Nephron progenitor cell (in vitro differentiated cells): Measurements from ENCODE around the gene NKD1.

Experiments
- DNase-seq: peaks from one replicate; pipeline ENCODE4 v3.0.0; 2021
- H3K27ac Mint-ChIP-seq: 2 replicates; pipeline ENCODE4 v1.8.0; 2021; ENCODE audit warnings: mild to moderate bottlenecking, moderate library complexity, mixed read lengths
- H3K27me3 Mint-ChIP-seq: 2 replicates; pipeline ENCODE4 v1.8.0; 2021; ENCODE audit warnings: mild to moderate bottlenecking, low read depth, mixed read lengths; ENCODE audit not compliant: poor library complexity
- H3K36me3 Mint-ChIP-seq: 2 replicates; pipeline ENCODE4 v1.8.0; 2021; ENCODE audit warnings: low read depth, mixed read lengths
- H3K4me1 Mint-ChIP-seq: 2 replicates; pipeline ENCODE4 v1.8.0; 2021; ENCODE audit warnings: mixed read lengths
- H3K4me3 Mint-ChIP-seq: 2 replicates; pipeline ENCODE4 v1.8.0; 2021; ENCODE audit warnings: mild to moderate bottlenecking, moderate library complexity, mixed read lengths
- H3K9me3 Mint-ChIP-seq: 2 replicates; pipeline ENCODE4 v1.8.0; 2021; ENCODE audit warnings: mild to moderate bottlenecking, moderate library complexity, mixed read lengths
- CTCF ChIP-seq: fragments of 200-600 bp; sonication (generic); IDR thresholded peaks from 2 replicates; pipeline ENCODE4 v1.5.0; 2021; ENCODE audit warnings: antibody characterized with exemption

NKD1 gene

GRCh38 chr16:50522324-50522723 lies 25.9 kb upstream of the NKD1 start:
- H3K9me3 Mint-ChIP-seq: peaks cover 17% of the 10 kb centered on the region
- no peak for DNase-seq
- H3K4me1 Mint-ChIP-seq: peaks cover 40% of the 10 kb centered on the region
- peaks cover under 1% of the 10 kb centered on the region for H3K36me3 Mint-ChIP-seq
- no peak overlapping the region for H3K27ac Mint-ChIP-seq
- no peaks in the 10 kb centered on the region for H3K27me3 Mint-ChIP-seq
- no peak for TF ChIP-seq CTCF
- H3K4me3 Mint-ChIP-seq: no peak overlapping the region

DNA sequence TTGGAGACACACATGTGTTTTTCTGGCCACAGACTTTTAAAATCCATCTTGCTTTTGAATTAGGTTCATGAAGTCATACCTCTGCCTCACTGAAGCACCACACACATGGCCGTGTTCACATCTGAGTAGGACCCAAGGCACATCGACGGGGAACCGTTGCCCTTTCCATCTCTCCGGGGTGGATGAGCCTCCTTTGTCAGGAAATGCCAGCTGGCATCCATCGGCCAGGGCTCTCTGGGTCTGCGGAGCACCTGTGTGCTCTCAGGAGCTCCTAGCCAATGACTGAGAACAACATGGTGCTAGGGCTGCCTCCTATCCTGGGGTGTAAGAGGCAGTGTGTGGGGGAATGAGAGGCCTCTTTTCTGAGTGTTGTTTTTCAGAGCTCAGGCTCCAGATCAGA lies 24.5 kb upstream of the NKD1 start:
- no peak for TF ChIP-seq CTCF

GRCh38 chr16:50525262-50525661 lies 22.9 kb upstream of the NKD1 start:
- H3K27ac Mint-ChIP-seq: no peak overlapping the region
- no peaks in the 10 kb centered on the region for H3K27me3 Mint-ChIP-seq
- TF ChIP-seq CTCF: no peak
- no peak overlapping the region for H3K4me3 Mint-ChIP-seq
- DNase-seq: no peak
- H3K36me3 Mint-ChIP-seq: peaks cover 19% of the 10 kb centered on the region
- peaks cover 22% of the 10 kb centered on the region for H3K9me3 Mint-ChIP-seq
- H3K4me1 Mint-ChIP-seq: peaks cover 27% of the 10 kb centered on the region

More for the DNA sequence above, 24.5 kb upstream of the NKD1 start:
- DNase-seq: no peak
- H3K4me3 Mint-ChIP-seq: no peak overlapping the region
- peaks cover 6% of the 10 kb centered on the region for H3K36me3 Mint-ChIP-seq
- H3K9me3 Mint-ChIP-seq: peaks cover 10% of the 10 kb centered on the region
- H3K27ac Mint-ChIP-seq: no peak overlapping the region
- H3K4me1 Mint-ChIP-seq: peaks cover 33% of the 10 kb centered on the region
- no peaks in the 10 kb centered on the region for H3K27me3 Mint-ChIP-seq

DNA sequence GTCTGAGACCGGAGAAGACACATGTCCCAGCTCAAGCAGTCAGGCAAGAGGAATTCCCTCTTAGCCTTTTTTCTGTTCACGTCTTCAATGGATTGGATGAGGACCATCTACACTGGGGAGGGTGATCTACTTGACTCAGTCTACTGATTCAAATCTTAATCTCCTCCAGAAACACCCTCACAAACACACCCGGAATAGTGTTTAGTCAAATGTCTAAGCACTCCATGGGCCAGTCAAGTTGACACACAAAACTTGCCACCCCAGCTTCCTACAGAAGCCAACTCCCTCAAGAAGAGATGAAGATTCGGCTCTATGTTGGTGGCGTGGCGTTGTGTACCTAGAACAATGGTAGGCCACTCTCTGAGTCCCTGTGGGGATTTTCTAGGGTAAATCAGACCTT lies 22.5 kb upstream of the NKD1 start:
- no peak overlapping the region for H3K27ac Mint-ChIP-seq
- H3K9me3 Mint-ChIP-seq: peaks cover 25% of the 10 kb centered on the region
- H3K4me1 Mint-ChIP-seq: peaks cover 27% of the 10 kb centered on the region
- DNase-seq: no peak
- H3K27me3 Mint-ChIP-seq: no peaks in the 10 kb centered on the region
- peaks cover 20% of the 10 kb centered on the region for H3K36me3 Mint-ChIP-seq
- no peak overlapping the region for H3K4me3 Mint-ChIP-seq
- TF ChIP-seq CTCF: no peak

GRCh38 chr16:50526249-50526648 lies 21.9 kb upstream of the NKD1 start:
- H3K4me1 Mint-ChIP-seq: peaks cover 26% of the 10 kb centered on the region
- H3K27me3 Mint-ChIP-seq: no peaks in the 10 kb centered on the region
- no peak for DNase-seq
- no peak for TF ChIP-seq CTCF
- peaks cover 29% of the 10 kb centered on the region for H3K9me3 Mint-ChIP-seq
- H3K36me3 Mint-ChIP-seq: peaks cover 20% of the 10 kb centered on the region
- H3K4me3 Mint-ChIP-seq: no peak overlapping the region
- no peak overlapping the region for H3K27ac Mint-ChIP-seq

GRCh38 chr16:50526796-50527195 lies 21.4 kb upstream of the NKD1 start:
- H3K27me3 Mint-ChIP-seq: peaks cover 2% of the 10 kb centered on the region
- peaks cover 20% of the 10 kb centered on the region for H3K36me3 Mint-ChIP-seq
- no peak overlapping the region for H3K4me3 Mint-ChIP-seq
- peaks cover 20% of the 10 kb centered on the region for H3K4me1 Mint-ChIP-seq
- DNase-seq: no peak
- peaks cover 33% of the 10 kb centered on the region for H3K9me3 Mint-ChIP-seq
- no peak for TF ChIP-seq CTCF
- H3K27ac Mint-ChIP-seq: no peak overlapping the region
